ENCODE measurements around the gene LGALS1. TPM values are rescaled to one million over a fixed set of nuclear protein-coding genes. Genes with fewer than 3 reads are reported as not detected.

LGALS1 gene
- total RNA-seq, 2 experiments from 2014 or later = 85.1 to 93.7 TPM

GRCh38 chr22:37647317-37647716 lies 28.1 kb upstream of the LGALS1 start:
- Histone ChIP-seq H3K4me3 (ENCODE audit: low read length) (no peak overlapping the region), H3K36me3 (ENCODE audit: insufficient read depth, low read length) (peaks cover 96% of the 10 kb centered on the region), H3K27me3 (ENCODE audit: control insufficient read depth in 1 of 2, insufficient read depth in 2 of 2, low read length in 2 of 2) (no peaks in the 10 kb centered on the region), H3K27ac (ENCODE audit: low read depth in 1 of 2, low read length in 2 of 2) (no peak overlapping the region), H3K4me1 (ENCODE audit: insufficient read depth, low read length) (peaks cover 35% of the 10 kb centered on the region), H3K9me3 (ENCODE audit: control insufficient read depth in 1 of 2, insufficient read depth in 1 of 2, low read length in 2 of 2) (no peaks in the 10 kb centered on the region)
- Mint-ChIP-seq H3K4me3 (no peak overlapping the region), H3K27me3 (no peaks in the 10 kb centered on the region), H3K9me3 (no peaks in the 10 kb centered on the region), H3K4me1 (ENCODE audit: low read depth) (peaks cover 16% of the 10 kb centered on the region), H3K36me3 (ENCODE audit: low read depth) (peaks cover 87% of the 10 kb centered on the region), H3K27ac (no peak overlapping the region)
- intact Hi-C loops (cut with DNase I, micrococcal nuclease) = no loop called here
- ATAC-seq (ENCODE audit: poor library complexity) = no peak
- no peak for DNase-seq
- ChIA-PET CTCF (no interaction called here), POLR2A (interaction anchor here (1.2 kb wide), 1 partner anchor 11 kb away, joined by 3 read pairs; the partner anchor contains the start of gene PDXP)
- TF ChIP-seq CTCF (IDR thresholded peaks at IDR 0.05) = no peak

GRCh38 chr22:37647928-37648327 lies 27.5 kb upstream of the LGALS1 start:
- no peak for ATAC-seq (ENCODE audit: poor library complexity)
- no peaks in the 10 kb centered on the region for H3K9me3 ChIP-seq (ENCODE audit: control insufficient read depth in 1 of 2, insufficient read depth in 1 of 2, low read length in 2 of 2)
- H3K4me3 ChIP-seq (ENCODE audit: low read length) = no peak overlapping the region
- intact Hi-C loops (cut with DNase I, micrococcal nuclease) = no loop called here
- POLR2A ChIA-PET = interaction anchor here (1.2 kb wide), 1 partner anchor 10 kb away, joined by 3 read pairs; the partner anchor contains the start of gene PDXP
- no peak overlapping the region for H3K27ac ChIP-seq (ENCODE audit: low read depth in 1 of 2, low read length in 2 of 2)
- H3K36me3 Mint-ChIP-seq (ENCODE audit: low read depth) = peaks cover 87% of the 10 kb centered on the region
- H3K4me3 Mint-ChIP-seq = no peak overlapping the region
- CTCF ChIA-PET = no interaction called here
- no peaks in the 10 kb centered on the region for H3K9me3 Mint-ChIP-seq
- H3K36me3 ChIP-seq (ENCODE audit: insufficient read depth, low read length) = peaks cover 93% of the 10 kb centered on the region
- peaks cover 29% of the 10 kb centered on the region for H3K4me1 ChIP-seq (ENCODE audit: insufficient read depth, low read length)
- peaks cover 10% of the 10 kb centered on the region for H3K4me1 Mint-ChIP-seq (ENCODE audit: low read depth)
- DNase-seq = no peak
- H3K27ac Mint-ChIP-seq = no peak overlapping the region
- no peak for TF ChIP-seq CTCF (IDR thresholded peaks at IDR 0.05)
- H3K27me3 Mint-ChIP-seq = no peaks in the 10 kb centered on the region
- no peaks in the 10 kb centered on the region for H3K27me3 ChIP-seq (ENCODE audit: control insufficient read depth in 1 of 2, insufficient read depth in 2 of 2, low read length in 2 of 2)

GRCh38 chr22:37650463-37651136 lies 24.8 kb upstream of the LGALS1 start:
- intact Hi-C loops (cut with DNase I, micrococcal nuclease) = no loop called here

More at GRCh38 chr22:37650463-37651136, 24.8 kb upstream of the LGALS1 start:
- H3K4me3 Mint-ChIP-seq = no peak overlapping the region
- Histone ChIP-seq H3K9me3 (ENCODE audit: control insufficient read depth in 1 of 2, insufficient read depth in 1 of 2, low read length in 2 of 2) (no peaks in the 10 kb centered on the region), H3K4me1 (ENCODE audit: insufficient read depth, low read length) (peaks cover 8% of the 10 kb centered on the region), H3K27me3 (ENCODE audit: control insufficient read depth in 1 of 2, insufficient read depth in 2 of 2, low read length in 2 of 2) (no peaks in the 10 kb centered on the region), H3K36me3 (ENCODE audit: insufficient read depth, low read length) (peaks cover 84% of the 10 kb centered on the region), H3K27ac (ENCODE audit: low read depth in 1 of 2, low read length in 2 of 2) (no peak overlapping the region), H3K4me3 (ENCODE audit: low read length) (no peak overlapping the region)
- DNase-seq (no peak), ATAC-seq (ENCODE audit: poor library complexity) (no peak)
- CTCF ChIA-PET = interaction anchor here (1.4 kb wide), 1 partner anchor 31 kb away, joined by 3 read pairs; no protein-coding TSS in a partner anchor
- TF ChIP-seq CTCF (IDR thresholded peaks at IDR 0.05) = no peak
- POLR2A ChIA-PET = interaction anchor here (2.4 kb wide), 1 partner anchor 8 kb away, joined by 12 read pairs; the partner anchor contains the start of gene PDXP
- no peaks in the 10 kb centered on the region for H3K4me1 Mint-ChIP-seq (ENCODE audit: low read depth)
- H3K9me3 Mint-ChIP-seq = no peaks in the 10 kb centered on the region
- H3K27me3 Mint-ChIP-seq = no peaks in the 10 kb centered on the region
- peaks cover 81% of the 10 kb centered on the region for H3K36me3 Mint-ChIP-seq (ENCODE audit: low read depth)
- no peak overlapping the region for H3K27ac Mint-ChIP-seq

All from CD4-positive, alpha-beta T cell (primary cell).